HG02571 (cell line): ENCODE measurements around the gene MTFR1L.

ENCODE experiments used
- ATAC-seq: cut with Tn5 transposase; IDR thresholded peaks from one replicate; pipeline ENCODE4 v1.9.1; 2021; ENCODE audit warnings: mild to moderate bottlenecking, moderate library complexity; ENCODE audit not compliant: unreplicated experiment

Gene MTFR1L

DNA sequence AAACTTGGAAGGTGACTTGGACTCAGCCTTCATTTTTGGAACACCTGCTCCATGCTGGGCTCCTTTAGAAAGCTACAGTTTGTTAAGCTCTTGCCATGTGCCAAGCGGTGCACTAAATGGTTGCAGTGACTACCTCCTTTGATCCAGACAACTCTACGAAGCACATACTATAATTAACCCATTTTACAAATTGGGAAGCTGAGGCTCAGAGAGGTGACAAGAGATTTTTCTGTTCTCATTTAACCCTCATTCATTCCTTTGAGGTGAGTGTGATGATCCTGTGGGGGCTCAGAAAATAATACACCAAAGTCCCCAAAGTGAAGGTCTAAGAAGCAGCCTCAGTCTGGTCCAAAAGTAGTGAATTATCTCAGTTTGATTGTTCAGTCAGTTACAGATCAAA lies 57.4 kb downstream of the MTFR1L start:
- ATAC-seq: no peak

DNA sequence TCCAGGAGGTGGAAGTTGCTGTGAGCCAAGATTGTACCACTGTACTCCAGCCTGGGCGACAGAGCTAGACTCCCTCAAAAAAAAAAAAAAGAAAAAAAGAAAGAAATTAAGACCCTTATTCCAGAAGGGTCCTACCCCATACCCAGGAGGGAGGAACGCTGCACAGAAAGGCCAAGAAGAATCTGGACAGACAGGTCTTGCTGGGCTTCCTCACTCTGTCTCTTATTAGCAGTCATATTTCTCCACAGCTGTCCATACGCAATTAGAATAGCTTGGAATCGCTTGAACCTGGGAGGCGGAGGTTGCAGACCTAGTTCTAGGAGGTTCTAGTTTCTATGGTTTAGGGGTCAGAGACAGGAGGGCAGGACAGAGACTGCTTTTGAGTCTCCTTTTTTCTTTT lies 58.9 kb downstream of the MTFR1L start:
- ATAC-seq: no peak

DNA sequence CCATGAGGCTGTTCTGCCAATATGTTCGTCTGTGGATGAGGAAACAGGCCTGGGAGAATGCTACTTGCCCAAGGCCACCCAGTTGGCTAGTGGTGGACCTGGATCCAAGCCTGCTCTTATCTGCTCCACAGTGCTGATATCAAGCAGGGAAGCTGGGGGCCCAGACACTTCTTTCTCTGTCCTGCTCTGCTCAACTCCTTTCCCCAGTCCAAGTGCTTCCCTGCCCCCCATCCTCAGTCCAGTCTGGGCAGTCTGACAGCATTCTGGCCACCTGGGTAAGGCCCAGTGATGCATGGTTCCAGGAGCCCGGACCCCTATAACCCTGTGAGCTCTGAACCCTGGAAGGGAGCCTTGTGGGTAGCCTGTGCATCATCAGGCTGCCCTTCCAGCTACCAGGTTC lies 59.9 kb downstream of the MTFR1L start:
- no peak for ATAC-seq

DNA sequence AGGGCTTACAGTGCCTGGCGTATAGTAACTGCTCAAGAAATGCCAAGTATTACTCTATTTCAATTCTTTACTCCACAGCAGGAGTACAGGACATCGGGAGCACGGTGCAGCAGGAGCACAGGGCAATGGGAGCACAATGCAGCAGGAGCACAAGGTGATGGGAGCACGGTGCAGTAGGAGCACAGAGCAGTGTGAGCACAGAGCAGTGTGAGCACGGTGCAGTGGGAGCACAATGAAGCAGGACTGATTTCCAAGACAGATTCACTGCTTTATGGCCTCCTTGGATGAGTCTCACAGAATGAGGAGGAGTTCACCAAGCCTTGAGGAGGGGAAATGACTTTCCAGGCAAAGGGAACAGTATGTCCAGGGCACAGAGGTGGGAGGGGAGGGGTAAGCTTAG lies 60.8 kb downstream of the MTFR1L start:
- ATAC-seq: no peak

DNA sequence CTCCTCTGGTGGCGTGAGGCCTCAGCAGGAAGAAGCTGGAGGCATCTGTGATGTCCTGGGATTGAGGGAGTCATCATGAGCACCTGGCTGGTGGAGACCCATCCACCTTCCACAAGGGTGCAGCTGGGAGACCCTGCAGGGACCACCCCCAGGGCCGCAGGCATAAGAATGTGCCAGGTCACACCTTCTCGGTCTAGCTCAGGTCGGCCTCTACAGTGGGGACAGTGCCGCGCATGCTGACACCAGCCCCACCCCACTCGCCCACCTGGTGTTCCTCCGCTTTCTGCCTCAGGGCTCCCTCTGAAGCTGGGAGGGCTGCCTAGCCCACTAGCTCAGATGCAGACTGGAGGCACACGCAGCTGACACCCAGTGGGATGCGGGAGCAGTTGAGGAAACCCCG lies 61.5 kb downstream of the MTFR1L start:
- no peak for ATAC-seq
